GM23338 (cell line): ENCODE results near the gene TRIB2. TPM values are rescaled to one million over a fixed set of nuclear protein-coding genes. Genes with fewer than 3 reads are reported as not detected.

Experiments used
- ATAC-seq: fragments of 200-7000 bp; cut with Tn5 transposase; 3 replicates; pipeline ENCODE4 v1.9.1; 2020
- DNase-seq: peaks from one replicate; pipeline ENCODE4 v3.0.0-alpha.2; 2015; ENCODE audit warnings: low spot score
- H2AFZ ChIP-seq: fragments of 200-600 bp; sonication (generic); 2 replicates; pipeline ENCODE4 v1.8.0; 2016; ENCODE audit warnings: antibody characterized with exemption, mild to moderate bottlenecking, moderate library complexity
- H3F3A ChIP-seq: fragments of 200-600 bp; sonication (generic); replicated peaks from 2 replicates; pipeline ENCODE4 v1.8.0; 2017; ENCODE audit warnings: antibody characterized with exemption, mixed run types, low read depth
- H3K27ac ChIP-seq: fragments of 200-600 bp; sonication (generic); 2 replicates; pipeline ENCODE4 v1.6.1; 2016; ENCODE audit warnings: low read depth
- H3K27me3 ChIP-seq: fragments of 200-600 bp; sonication (generic); 2 replicates; pipeline ENCODE4 v1.8.0; 2016; ENCODE audit warnings: mild to moderate bottlenecking, mixed run types, moderate library complexity; ENCODE audit not compliant: insufficient read depth
- H3K36me3 ChIP-seq: fragments of 200-600 bp; sonication (generic); 2 replicates; pipeline ENCODE4 v1.8.0; 2016; ENCODE audit warnings: mild to moderate bottlenecking; ENCODE audit not compliant: insufficient read depth
- H3K4me1 ChIP-seq: fragments of 200-600 bp; sonication (generic); 2 replicates; pipeline ENCODE4 v1.8.0; 2016; ENCODE audit warnings: mild to moderate bottlenecking, moderate library complexity; ENCODE audit not compliant: insufficient read depth
- H3K4me2 ChIP-seq: fragments of 200-600 bp; sonication (generic); 2 replicates; pipeline ENCODE4 v1.7.1; 2017; ENCODE audit warnings: mixed run types
- H3K4me3 ChIP-seq: fragments of 200-600 bp; sonication (generic); 2 replicates; pipeline ENCODE4 v1.6.1; 2016; ENCODE audit warnings: mixed run types
- H3K79me2 ChIP-seq: fragments of 200-600 bp; sonication (generic); replicated peaks from 2 replicates; pipeline ENCODE4 v1.8.0; 2017; ENCODE audit warnings: mild to moderate bottlenecking; ENCODE audit not compliant: insufficient read depth
- H3K9me2 ChIP-seq: fragments of 200-600 bp; sonication (generic); 2 replicates; pipeline ENCODE4 v1.8.0; 2017; ENCODE audit not compliant: insufficient read depth
- H4K20me1 ChIP-seq: fragments of 200-600 bp; sonication (generic); replicated peaks from 2 replicates; pipeline ENCODE4 v1.8.0; 2017; ENCODE audit warnings: mild to moderate bottlenecking; ENCODE audit not compliant: insufficient read depth
- H3K27ac Mint-ChIP-seq: 2 replicates; pipeline ENCODE4 v1.8.0; 2020; ENCODE audit warnings: inconsistent platforms, mild to moderate bottlenecking, moderate library complexity, mixed read lengths
- H3K27me3 Mint-ChIP-seq: 3 replicates; pipeline ENCODE4 v1.8.0; 2022; ENCODE audit warnings: low read depth, mild to moderate bottlenecking, moderate library complexity, mixed read lengths, inconsistent platforms; ENCODE audit not compliant: insufficient read depth, poor library complexity
- H3K36me3 Mint-ChIP-seq: 3 replicates; pipeline ENCODE4 v1.8.0; 2021; ENCODE audit warnings: low read depth, mild to moderate bottlenecking, inconsistent platforms, moderate library complexity, mixed read lengths
- H3K4me1 Mint-ChIP-seq: 3 replicates; pipeline ENCODE4 v1.8.0; 2020; ENCODE audit warnings: mild to moderate bottlenecking, inconsistent platforms, mixed read lengths
- H3K4me3 Mint-ChIP-seq: 3 replicates; pipeline ENCODE4 v1.8.0; 2021; ENCODE audit warnings: moderate library complexity, mild to moderate bottlenecking, inconsistent platforms, mixed read lengths
- H3K9me3 Mint-ChIP-seq: 3 replicates; pipeline ENCODE4 v1.8.0; 2020; ENCODE audit warnings: moderate library complexity, mild to moderate bottlenecking, inconsistent platforms, mixed read lengths
- CREB1 ChIP-seq: fragments of 250-450 bp; sonication (Bioruptor Pico); IDR thresholded peaks from 2 replicates; pipeline ENCODE4 v1.5.0; 2020; ENCODE audit warnings: low read depth, mild to moderate bottlenecking, moderate library complexity
- EZH2 ChIP-seq: fragments of 200-600 bp; sonication (generic); IDR thresholded peaks from one replicate; pipeline ENCODE4 v1.8.0; 2017; ENCODE audit warnings: antibody characterized with exemption, mild to moderate bottlenecking, low read depth; ENCODE audit not compliant: unreplicated experiment
- EZH2phosphoT487 ChIP-seq: fragments of 200-600 bp; sonication (generic); IDR thresholded peaks from one replicate; pipeline ENCODE4 v1.8.1; 2018; ENCODE audit warnings: antibody characterized with exemption; ENCODE audit not compliant: unreplicated experiment
- JUNB ChIP-seq: IDR thresholded peaks from one replicate; pipeline ENCODE4 v1.6.1; 2016; ENCODE audit warnings: antibody characterized with exemption; ENCODE audit not compliant: unreplicated experiment
- NANOG ChIP-seq: IDR thresholded peaks from 2 replicates; pipeline ENCODE4 v1.6.1; 2016; ENCODE audit warnings: antibody characterized with exemption, borderline replicate concordance
- POLR2AphosphoS5 ChIP-seq: IDR thresholded peaks from 2 replicates; pipeline ENCODE4 v1.6.1; 2016; ENCODE audit warnings: antibody characterized with exemption, low read depth
- STAT1 ChIP-seq: IDR thresholded peaks from one replicate; pipeline ENCODE4 v1.6.1; 2016; ENCODE audit warnings: antibody characterized with exemption; ENCODE audit not compliant: unreplicated experiment
- ZNF114 ChIP-seq: fragments of 250-450 bp; sonication (Bioruptor Pico); IDR thresholded peaks from 2 replicates; pipeline ENCODE4 v1.5.0; 2020; ENCODE audit warnings: mild to moderate bottlenecking, moderate library complexity
- ZNF331 ChIP-seq: fragments of 250-450 bp; sonication (Bioruptor Pico); IDR thresholded peaks from 2 replicates; pipeline ENCODE4 v1.5.0; 2020; ENCODE audit warnings: low read depth, mild to moderate bottlenecking, moderate library complexity
- polyA plus RNA-seq: library from polyadenylated mRNA; unstranded; fragments of >200 nt; fragmentation: Nextera tagmentation; extraction: Ambion mirVana; gene quantifications from 2 replicates; pipeline ENCODE4 v1.2.1, GENCODE V29; 2016
- total RNA-seq: library from RNA; depleted of rRNA; stranded (reverse); fragments of >200 nt; shearing (Covaris generic); gene quantifications from 2 replicates; pipeline ENCODE4 v1.2.3, GENCODE V29; 2014
- TF ChIP-seq, protein P1 (sequence below), 2 experiments: fragments of 200-600 bp in 1 of 2; sonication (generic) in 1 of 2; conservative IDR thresholded peaks; 2 replicates each; pipeline versions ENCODE4 v1.5.1 to v1.6.1; 2016 to 2017; ENCODE audit warnings: antibody characterized with exemption in 2 of 2, low read depth in 2 of 2, mild to moderate bottlenecking in 2 of 2, moderate library complexity in 1 of 2
- TF ChIP-seq, protein P2 (sequence below): fragments of 250-450 bp; sonication (Bioruptor Pico); IDR thresholded peaks from 2 replicates; pipeline ENCODE4 v1.5.0; 2020; ENCODE audit warnings: mild to moderate bottlenecking, moderate library complexity
- TF ChIP-seq, protein P3 (sequence below): IDR thresholded peaks from one replicate; pipeline ENCODE4 v1.6.1; 2018; ENCODE audit warnings: antibody characterized with exemption; ENCODE audit not compliant: unreplicated experiment

The TRIB2 gene
- total and polyA plus RNA-seq, 2 experiments from 2014 or later, result 40.3 to 109 TPM

DNA sequence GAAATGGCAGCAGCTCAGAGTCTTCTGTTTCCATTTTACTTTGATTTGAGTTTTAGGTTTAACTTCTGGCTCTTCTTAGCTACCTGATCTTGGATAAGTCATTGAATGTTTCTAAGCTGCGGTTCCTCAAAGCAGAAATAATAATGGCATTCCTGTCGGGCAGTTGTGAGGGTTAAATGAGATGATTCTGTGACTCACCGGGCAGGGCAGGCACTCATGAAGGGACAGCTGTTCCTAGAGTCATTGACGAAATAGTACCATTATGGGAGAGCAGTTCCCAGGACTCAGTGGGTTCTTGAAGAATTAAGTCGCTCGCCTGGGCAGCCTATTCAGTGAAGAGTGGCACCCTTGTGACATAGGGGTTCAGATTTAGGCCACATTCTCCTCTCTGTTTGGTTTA, 10.3 kb downstream of the TRIB2 start:
- Histone ChIP-seq H3K4me1 (peaks cover 9% of the 10 kb centered on the region), H3K9me2 (no peaks in the 10 kb centered on the region), H3K27me3 (no peaks in the 10 kb centered on the region), H4K20me1 (peaks cover 28% of the 10 kb centered on the region), H3K27ac (no peak overlapping the region), H3K79me2 (peaks cover 88% of the 10 kb centered on the region), H3F3A (no peaks in the 10 kb centered on the region), H3K4me3 (no peak overlapping the region), H3K4me2 (no peak overlapping the region), H2AFZ (no peak overlapping the region), H3K36me3 (peaks cover 38% of the 10 kb centered on the region)
- no peak overlapping the region for H3K27ac Mint-ChIP-seq
- H3K4me3 Mint-ChIP-seq, result no peak overlapping the region
- peaks cover 10% of the 10 kb centered on the region for H3K27me3 Mint-ChIP-seq
- H3K4me1 Mint-ChIP-seq, result peaks cover 40% of the 10 kb centered on the region
- no peak for ATAC-seq
- TF ChIP-seq, protein P1, sequence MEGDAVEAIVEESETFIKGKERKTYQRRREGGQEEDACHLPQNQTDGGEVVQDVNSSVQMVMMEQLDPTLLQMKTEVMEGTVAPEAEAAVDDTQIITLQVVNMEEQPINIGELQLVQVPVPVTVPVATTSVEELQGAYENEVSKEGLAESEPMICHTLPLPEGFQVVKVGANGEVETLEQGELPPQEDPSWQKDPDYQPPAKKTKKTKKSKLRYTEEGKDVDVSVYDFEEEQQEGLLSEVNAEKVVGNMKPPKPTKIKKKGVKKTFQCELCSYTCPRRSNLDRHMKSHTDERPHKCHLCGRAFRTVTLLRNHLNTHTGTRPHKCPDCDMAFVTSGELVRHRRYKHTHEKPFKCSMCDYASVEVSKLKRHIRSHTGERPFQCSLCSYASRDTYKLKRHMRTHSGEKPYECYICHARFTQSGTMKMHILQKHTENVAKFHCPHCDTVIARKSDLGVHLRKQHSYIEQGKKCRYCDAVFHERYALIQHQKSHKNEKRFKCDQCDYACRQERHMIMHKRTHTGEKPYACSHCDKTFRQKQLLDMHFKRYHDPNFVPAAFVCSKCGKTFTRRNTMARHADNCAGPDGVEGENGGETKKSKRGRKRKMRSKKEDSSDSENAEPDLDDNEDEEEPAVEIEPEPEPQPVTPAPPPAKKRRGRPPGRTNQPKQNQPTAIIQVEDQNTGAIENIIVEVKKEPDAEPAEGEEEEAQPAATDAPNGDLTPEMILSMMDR (conservative IDR thresholded peaks at IDR 0.05; ENCODE audit: low read depth in 2 of 2), result no peak
- TF ChIP-seq, protein P2, sequence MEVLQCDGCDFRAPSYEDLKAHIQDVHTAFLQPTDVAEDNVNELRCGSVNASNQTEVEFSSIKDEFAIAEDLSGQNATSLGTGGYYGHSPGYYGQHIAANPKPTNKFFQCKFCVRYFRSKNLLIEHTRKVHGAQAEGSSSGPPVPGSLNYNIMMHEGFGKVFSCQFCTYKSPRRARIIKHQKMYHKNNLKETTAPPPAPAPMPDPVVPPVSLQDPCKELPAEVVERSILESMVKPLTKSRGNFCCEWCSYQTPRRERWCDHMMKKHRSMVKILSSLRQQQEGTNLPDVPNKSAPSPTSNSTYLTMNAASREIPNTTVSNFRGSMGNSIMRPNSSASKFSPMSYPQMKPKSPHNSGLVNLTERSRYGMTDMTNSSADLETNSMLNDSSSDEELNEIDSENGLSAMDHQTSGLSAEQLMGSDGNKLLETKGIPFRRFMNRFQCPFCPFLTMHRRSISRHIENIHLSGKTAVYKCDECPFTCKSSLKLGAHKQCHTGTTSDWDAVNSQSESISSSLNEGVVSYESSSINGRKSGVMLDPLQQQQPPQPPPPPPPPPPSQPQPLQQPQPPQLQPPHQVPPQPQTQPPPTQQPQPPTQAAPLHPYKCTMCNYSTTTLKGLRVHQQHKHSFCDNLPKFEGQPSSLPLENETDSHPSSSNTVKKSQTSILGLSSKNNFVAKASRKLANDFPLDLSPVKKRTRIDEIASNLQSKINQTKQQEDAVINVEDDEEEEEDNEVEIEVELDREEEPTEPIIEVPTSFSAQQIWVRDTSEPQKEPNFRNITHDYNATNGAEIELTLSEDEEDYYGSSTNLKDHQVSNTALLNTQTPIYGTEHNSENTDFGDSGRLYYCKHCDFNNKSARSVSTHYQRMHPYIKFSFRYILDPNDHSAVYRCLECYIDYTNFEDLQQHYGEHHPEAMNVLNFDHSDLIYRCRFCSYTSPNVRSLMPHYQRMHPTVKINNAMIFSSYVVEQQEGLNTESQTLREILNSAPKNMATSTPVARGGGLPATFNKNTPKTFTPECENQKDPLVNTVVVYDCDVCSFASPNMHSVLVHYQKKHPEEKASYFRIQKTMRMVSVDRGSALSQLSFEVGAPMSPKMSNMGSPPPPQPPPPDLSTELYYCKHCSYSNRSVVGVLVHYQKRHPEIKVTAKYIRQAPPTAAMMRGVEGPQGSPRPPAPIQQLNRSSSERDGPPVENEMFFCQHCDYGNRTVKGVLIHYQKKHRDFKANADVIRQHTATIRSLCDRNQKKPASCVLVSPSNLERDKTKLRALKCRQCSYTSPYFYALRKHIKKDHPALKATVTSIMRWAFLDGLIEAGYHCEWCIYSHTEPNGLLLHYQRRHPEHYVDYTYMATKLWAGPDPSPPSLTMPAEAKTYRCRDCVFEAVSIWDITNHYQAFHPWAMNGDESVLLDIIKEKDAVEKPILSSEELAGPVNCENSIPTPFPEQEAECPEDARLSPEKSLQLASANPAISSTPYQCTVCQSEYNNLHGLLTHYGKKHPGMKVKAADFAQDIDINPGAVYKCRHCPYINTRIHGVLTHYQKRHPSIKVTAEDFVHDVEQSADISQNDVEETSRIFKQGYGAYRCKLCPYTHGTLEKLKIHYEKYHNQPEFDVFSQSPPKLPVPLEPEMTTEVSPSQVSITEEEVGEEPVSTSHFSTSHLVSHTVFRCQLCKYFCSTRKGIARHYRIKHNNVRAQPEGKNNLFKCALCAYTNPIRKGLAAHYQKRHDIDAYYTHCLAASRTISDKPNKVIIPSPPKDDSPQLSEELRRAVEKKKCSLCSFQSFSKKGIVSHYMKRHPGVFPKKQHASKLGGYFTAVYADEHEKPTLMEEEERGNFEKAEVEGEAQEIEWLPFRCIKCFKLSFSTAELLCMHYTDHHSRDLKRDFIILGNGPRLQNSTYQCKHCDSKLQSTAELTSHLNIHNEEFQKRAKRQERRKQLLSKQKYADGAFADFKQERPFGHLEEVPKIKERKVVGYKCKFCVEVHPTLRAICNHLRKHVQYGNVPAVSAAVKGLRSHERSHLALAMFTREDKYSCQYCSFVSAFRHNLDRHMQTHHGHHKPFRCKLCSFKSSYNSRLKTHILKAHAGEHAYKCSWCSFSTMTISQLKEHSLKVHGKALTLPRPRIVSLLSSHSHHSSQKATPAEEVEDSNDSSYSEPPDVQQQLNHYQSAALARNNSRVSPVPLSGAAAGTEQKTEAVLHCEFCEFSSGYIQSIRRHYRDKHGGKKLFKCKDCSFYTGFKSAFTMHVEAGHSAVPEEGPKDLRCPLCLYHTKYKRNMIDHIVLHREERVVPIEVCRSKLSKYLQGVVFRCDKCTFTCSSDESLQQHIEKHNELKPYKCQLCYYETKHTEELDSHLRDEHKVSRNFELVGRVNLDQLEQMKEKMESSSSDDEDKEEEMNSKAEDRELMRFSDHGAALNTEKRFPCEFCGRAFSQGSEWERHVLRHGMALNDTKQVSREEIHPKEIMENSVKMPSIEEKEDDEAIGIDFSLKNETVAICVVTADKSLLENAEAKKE (CRISPR knock-in tag), result no peak
- TF ChIP-seq ZNF331 (CRISPR knock-in tag), result no peak
- no peak for TF ChIP-seq POLR2AphosphoS5
- TF ChIP-seq EZH2, result no peak
- no peak for TF ChIP-seq EZH2phosphoT487
- TF ChIP-seq STAT1, result no peak
- TF ChIP-seq NANOG, result no peak
- no peak for TF ChIP-seq ZNF114 (CRISPR knock-in tag)
- TF ChIP-seq, protein P3, sequence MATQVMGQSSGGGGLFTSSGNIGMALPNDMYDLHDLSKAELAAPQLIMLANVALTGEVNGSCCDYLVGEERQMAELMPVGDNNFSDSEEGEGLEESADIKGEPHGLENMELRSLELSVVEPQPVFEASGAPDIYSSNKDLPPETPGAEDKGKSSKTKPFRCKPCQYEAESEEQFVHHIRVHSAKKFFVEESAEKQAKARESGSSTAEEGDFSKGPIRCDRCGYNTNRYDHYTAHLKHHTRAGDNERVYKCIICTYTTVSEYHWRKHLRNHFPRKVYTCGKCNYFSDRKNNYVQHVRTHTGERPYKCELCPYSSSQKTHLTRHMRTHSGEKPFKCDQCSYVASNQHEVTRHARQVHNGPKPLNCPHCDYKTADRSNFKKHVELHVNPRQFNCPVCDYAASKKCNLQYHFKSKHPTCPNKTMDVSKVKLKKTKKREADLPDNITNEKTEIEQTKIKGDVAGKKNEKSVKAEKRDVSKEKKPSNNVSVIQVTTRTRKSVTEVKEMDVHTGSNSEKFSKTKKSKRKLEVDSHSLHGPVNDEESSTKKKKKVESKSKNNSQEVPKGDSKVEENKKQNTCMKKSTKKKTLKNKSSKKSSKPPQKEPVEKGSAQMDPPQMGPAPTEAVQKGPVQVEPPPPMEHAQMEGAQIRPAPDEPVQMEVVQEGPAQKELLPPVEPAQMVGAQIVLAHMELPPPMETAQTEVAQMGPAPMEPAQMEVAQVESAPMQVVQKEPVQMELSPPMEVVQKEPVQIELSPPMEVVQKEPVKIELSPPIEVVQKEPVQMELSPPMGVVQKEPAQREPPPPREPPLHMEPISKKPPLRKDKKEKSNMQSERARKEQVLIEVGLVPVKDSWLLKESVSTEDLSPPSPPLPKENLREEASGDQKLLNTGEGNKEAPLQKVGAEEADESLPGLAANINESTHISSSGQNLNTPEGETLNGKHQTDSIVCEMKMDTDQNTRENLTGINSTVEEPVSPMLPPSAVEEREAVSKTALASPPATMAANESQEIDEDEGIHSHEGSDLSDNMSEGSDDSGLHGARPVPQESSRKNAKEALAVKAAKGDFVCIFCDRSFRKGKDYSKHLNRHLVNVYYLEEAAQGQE, result no peak
- no peak for TF ChIP-seq JUNB
- no peak for TF ChIP-seq CREB1
- DNase-seq, result no peak
- H3K9me3 Mint-ChIP-seq, result no peaks in the 10 kb centered on the region
- H3K36me3 Mint-ChIP-seq, result peaks cover 94% of the 10 kb centered on the region
